WI38 (cell line): Measurements from ENCODE around the gene CCL27.

Experiments used
- H3K4me3 ChIP-seq: 2 replicates; pipeline ENCODE4 v1.5.1; 2011; ENCODE audit warnings: low read depth, mild to moderate bottlenecking, control low read depth, low read length
- CTCF ChIP-seq: IDR thresholded peaks from 2 replicates; pipeline ENCODE4 v1.5.1; 2012; ENCODE audit warnings: low read depth, mild to moderate bottlenecking, control low read depth, low read length

Gene CCL27

GRCh38 chr9:34701023-34701768 lies 38.7 kb upstream of the CCL27 start:
- peak overlapping the region; percentile 60 for H3K4me3 ChIP-seq
- TF ChIP-seq CTCF, result peak; percentile 88

GRCh38 chr9:34694811-34695210 lies 32.4 kb upstream of the CCL27 start:
- H3K4me3 ChIP-seq, result no peak overlapping the region
- TF ChIP-seq CTCF, result no peak

GRCh38 chr9:34693560-34693959 lies 31.1 kb upstream of the CCL27 start:
- TF ChIP-seq CTCF, result no peak
- no peak overlapping the region for H3K4me3 ChIP-seq

- H3K4me3 ChIP-seq, result no peak overlapping the region
- TF ChIP-seq CTCF, result no peak
These were observed 29.5 kb upstream of the CCL27 start for GRCh38 chr9:34691936-34692315.

GRCh38 chr9:34690983-34691935 lies 28.8 kb upstream of the CCL27 start, which contains the start of gene CCL19:
Gene CCL19 (minus strand): TSS chr9:34691276. CDS start chr9:34691139, 137 bp downstream.
- H3K4me3 ChIP-seq, result no peak within 1 kb of the TSS
- TF ChIP-seq CTCF, result no peak

- no peak overlapping the region for H3K4me3 ChIP-seq
- TF ChIP-seq CTCF, result no peak
These were observed 27.1 kb upstream of the CCL27 start for GRCh38 chr9:34689512-34689911.

- no peak for TF ChIP-seq CTCF
- H3K4me3 ChIP-seq, result no peak overlapping the region
These were observed 26.6 kb upstream of the CCL27 start for GRCh38 chr9:34689116-34689470.
